GM12874 (cell line): ENCODE results near the gene ERBIN.

Experiments used
- TF ChIP-seq, protein P1 (sequence below): IDR thresholded peaks from 2 replicates; pipeline ENCODE4 v1.5.1; 2011; ENCODE audit warnings: low read depth, mild to moderate bottlenecking, control low read depth, low read length, moderate library complexity; ENCODE audit not compliant: insufficient read depth

The ERBIN gene

DNA sequence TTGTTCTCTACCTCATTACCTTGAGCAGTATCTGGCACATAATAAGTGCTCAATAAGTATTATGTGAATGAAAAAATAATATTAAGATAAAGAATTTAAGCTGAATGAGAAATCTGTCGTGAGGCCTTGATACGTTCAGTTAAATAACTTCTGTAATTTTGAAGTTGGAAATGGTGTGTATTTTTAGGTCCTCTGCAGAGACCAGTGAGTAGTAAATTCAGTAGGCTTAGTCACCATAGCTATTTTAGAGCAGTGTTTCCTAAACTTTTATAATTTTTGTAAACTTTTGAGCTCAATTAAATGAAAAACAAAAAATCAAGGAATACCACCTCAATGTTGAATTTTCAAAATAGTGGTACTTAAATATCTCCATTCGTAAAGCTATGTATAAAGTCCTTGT lies 25.0 kb downstream of the ERBIN start:
- TF ChIP-seq, protein P1, sequence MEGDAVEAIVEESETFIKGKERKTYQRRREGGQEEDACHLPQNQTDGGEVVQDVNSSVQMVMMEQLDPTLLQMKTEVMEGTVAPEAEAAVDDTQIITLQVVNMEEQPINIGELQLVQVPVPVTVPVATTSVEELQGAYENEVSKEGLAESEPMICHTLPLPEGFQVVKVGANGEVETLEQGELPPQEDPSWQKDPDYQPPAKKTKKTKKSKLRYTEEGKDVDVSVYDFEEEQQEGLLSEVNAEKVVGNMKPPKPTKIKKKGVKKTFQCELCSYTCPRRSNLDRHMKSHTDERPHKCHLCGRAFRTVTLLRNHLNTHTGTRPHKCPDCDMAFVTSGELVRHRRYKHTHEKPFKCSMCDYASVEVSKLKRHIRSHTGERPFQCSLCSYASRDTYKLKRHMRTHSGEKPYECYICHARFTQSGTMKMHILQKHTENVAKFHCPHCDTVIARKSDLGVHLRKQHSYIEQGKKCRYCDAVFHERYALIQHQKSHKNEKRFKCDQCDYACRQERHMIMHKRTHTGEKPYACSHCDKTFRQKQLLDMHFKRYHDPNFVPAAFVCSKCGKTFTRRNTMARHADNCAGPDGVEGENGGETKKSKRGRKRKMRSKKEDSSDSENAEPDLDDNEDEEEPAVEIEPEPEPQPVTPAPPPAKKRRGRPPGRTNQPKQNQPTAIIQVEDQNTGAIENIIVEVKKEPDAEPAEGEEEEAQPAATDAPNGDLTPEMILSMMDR = no peak

DNA sequence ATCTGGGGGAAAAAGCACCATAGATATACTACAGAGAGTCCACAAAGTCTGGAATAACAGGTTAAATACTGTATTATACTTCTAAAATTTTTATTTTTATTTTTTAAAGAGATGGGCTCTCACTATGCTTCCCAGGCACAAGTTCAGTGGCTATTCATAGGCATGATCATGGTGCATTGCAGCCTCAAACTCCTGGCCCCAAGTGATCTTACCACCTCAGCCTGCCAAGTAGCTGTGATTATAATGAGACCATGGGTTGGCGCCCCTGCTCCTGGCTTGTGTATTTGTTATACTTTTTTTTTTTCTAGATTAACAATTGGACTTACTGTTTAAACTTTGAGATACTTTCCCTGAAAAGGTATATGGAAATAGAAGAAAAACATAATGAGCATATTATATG lies 25.9 kb downstream of the ERBIN start:
- TF ChIP-seq, protein P1 = no peak

DNA sequence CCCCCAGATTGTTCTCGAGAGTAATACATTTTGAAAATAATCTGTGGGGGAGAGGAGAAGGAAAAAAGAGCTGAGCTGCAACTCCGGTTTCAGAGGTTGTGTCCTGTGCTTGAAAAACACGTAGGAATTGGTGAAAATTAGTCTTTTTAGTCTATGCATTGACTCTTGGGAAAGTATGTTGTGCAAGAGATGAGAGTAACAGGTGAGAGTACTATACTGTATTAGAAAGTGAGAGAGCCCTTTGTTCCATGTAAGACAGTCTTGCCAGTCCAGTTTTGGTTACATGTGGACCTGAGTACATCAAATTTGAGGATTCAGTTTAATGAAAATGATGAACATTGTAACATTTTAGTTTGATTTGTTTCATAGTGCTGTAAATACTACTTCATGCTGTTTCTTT lies 27.8 kb downstream of the ERBIN start:
- TF ChIP-seq, protein P1 = no peak

DNA sequence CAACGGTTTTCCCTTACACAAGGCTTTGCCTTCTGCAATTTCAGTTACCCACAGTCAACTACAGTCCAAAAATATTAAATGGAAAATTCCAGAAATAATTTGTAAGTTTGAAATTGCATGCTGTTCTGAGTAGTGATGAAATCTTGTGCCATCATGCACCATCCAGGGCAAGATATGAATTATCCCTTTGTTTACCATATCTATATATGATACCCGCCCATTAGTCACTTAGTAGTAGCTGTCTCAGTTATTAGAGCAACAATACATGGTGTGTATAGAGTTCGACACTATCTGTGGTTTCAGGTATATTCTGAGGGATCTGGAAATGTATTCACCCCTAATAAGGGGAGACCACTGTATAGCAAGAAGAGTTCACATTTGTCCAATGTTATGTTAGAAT lies 29.4 kb downstream of the ERBIN start:
- TF ChIP-seq, protein P1 = no peak

DNA sequence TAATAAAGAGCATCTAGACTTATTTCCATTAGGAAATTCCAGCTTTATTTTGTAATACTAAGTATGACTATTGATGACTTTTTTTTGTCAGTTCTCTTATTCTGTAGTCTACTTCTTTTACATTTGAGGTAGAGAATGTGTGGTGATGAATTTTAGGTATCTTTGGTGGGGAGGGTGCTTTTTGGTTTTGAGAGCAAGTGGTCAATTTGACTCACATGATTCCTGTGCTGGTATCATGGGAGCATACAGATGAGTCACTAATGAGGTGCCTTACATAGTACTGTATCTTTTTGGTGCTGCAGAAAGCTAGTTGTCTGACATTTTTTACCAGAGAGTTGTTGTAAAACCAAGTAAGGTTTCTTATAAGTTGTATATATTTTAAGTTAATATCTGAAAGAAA lies 35.3 kb downstream of the ERBIN start:
- TF ChIP-seq, protein P1 = no peak

DNA sequence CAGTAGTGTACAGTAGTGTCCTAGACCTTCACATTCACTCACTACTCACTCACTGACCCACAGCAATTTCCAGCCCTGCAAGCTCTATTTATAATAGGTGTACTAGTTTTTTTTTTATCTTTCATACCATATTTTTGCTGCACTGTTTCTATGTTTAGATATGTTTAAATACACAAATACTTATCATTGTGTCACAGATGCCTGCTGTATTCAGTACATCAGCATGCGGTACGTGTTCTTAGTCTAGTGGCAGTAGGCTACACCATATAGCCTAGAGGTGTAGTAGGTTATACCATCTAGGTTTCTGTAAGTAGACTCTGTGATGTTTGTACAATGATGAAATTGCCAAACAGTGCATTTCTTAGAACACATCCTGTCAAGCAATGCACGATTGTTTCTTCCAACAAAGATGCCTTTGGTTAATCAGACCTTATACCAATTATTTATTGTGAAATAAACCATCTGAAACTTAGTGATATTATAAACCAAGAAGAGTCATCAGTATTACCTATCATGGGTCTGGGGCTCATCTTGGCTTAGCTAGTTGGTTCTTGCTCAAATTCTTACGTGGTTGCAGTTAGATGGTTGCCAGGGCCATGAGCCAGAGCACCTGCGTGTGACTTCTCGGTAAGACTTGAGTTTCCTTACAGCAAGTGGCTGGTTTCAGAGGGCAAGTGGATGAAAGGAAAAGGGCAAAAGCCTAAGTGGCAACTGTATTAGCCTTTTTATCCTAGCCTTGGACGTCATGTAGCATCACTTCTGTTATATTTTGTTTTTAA lies 41.1 kb downstream of the ERBIN start:
- TF ChIP-seq, protein P1 = no peak

DNA sequence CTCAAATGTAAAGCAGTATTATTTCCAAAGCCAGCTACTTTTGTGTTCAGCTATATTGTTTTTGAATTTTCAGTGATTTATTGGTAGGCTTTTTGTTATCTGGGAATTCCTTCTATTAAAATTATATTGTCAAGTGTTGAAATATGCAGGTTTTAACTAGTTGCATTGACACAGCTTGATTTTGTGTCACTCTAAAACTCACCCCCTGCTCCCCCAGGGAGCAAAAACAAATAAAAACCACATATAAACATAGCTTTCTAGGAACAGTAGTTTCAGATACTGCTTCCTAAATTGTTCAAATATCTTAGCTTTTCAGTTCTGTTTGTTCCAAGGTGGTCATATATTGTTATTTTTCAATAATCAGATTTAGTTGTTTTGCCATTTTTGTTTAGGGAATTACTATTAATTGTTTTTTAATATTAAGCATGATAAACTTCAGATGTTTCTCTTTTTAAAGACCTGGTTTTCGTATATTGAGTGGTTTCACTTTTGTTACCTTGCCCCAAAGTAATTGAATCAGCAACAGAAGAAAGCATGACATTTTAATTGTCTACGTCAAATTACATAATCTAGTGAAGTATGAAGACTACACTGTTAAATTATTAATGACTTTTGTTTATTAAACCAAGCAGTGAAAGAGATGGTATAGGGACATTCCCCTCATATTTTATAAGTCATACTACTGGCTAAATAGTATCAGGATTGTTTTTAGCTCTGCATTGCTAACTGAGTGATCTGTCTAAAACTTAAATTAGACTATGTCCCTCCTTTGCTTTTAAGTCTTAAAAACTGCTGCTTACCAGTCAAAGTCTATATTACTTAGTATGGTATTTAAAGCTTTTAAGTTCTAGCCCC lies 43.4 kb downstream of the ERBIN start:
- TF ChIP-seq, protein P1 = no peak
